Spleen (tissue), 7 donors: Measurements from ENCODE around the gene SORBS1.

Source experiments
- CTCF ChIP-seq, 11 experiments: fragments of 200-600 bp in 7 of 11; fragments of 450-650 bp in 4 of 11; sonication (generic) in 4 of 11; IDR thresholded peaks in 8 of 11; conservative IDR thresholded peaks in 3 of 11; 1 replicate in 7 of 11; 2 replicates in 4 of 11; pipeline versions ENCODE4 v1.4.0 to v1.8.0; 2016 to 2021; ENCODE audit warnings: antibody characterized with exemption in 11 of 11, inconsistent platforms in 4 of 11, mild to moderate bottlenecking in 1 of 11
- POLR2A ChIP-seq, 3 donors: fragments of 450-650 bp; IDR thresholded peaks; one replicate each; pipeline ENCODE4 v1.5.1; 2017; ENCODE audit warnings: antibody characterized with exemption in 3 of 3, mild to moderate bottlenecking in 1 of 3
- POLR2AphosphoS5 ChIP-seq, 3 donors: sonication (generic); formaldehyde crosslinking; IDR thresholded peaks; one replicate each; pipeline ENCODE4 v1.5.1; 2017; ENCODE audit warnings: antibody characterized with exemption in 3 of 3
- donor health status: DM: no; HTN: no; CAD: no; lungs with moderate emphysema.
- donor health status: DM: no; HTN: no; CAD: no.
- donor health status: DM: no; HTN: no; CAD: no.

GRCh38 chr10:95277614-95278013 lies 283.6 kb downstream of the SORBS1 start:
- no peak for TF ChIP-seq POLR2A (IDR thresholded peaks at IDR 0.05)
- no peak for TF ChIP-seq CTCF (IDR thresholded peaks at IDR 0.05 in 8 of 11, conservative IDR thresholded peaks at IDR 0.05 in 3 of 11)
- no peak for TF ChIP-seq POLR2AphosphoS5 (IDR thresholded peaks at IDR 0.05)
